ENCODE data around the gene FICD.
"Not testable (repeated sequence)": the region's sequence is repeated elsewhere in the genome, so short reads cannot be mapped to it uniquely, and the experiment has no call there.

FICD gene

DNA sequence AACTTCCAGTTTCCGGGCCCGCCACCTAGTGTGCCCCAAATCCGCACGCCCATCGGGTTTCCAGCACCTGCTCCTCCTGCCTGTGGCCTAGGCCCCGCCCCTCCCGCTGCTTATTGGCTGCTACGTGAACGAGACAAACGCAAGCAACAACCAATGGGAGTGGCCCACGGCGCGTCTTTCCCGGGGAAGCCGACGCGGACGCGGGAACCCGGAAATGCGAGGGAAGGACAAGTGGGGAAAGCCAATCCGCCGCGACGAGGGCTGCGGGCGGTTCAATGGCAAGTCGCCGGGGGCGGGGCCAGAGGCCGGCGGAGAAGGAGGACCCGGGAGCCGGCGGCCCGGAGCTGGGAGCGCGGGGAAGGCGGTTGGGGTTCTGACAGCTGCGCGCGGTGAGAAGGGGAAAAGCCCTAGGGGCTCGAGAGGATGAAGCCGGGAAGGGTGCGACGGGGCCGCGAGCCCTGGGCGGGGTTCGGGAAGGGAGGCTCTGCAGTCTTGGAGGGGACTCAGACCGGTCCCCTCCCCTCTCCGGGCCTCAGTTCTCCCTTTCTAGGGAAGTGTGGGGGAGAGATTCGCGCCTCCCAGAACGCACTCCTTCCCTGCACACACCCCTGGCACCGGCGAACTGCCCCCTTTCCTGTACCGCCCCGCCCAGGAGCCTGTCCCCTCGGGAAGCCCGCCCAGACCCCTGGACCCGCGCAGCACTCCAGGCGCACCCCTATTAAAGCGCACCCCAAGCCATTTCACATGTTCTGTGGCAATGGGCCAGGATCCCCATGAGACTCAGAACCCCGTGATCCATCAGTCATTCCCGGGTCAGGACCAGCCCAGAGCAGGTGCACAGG, at the start of gene FICD:
TSS of gene FICD (plus strand) at position 305 of the 842 bp plus-strand sequence. CDS start 1,696 bp downstream, outside the sequence.
- peak; percentile 88 for DNase-seq

DNA sequence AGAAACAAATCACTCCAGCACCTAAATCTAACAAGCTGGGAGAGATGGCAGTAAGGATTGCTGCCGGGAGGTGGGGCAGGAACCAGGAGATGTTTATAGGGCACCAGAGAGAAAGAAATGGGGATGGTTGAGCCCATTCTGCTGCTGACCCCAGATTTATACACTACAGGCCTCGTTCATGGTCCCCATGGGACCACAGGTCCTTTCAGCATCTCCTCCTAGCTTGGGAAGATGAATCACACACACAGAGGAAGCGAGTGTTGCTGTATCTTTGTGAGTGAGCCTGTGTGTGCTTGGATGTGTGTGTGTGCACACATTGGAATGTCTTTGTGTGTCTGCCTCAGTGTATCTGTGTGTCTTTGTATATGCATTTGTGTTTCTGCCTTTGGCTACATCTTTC, 49.7 kb upstream of the FICD start:
- DNase-seq = no peak

DNA sequence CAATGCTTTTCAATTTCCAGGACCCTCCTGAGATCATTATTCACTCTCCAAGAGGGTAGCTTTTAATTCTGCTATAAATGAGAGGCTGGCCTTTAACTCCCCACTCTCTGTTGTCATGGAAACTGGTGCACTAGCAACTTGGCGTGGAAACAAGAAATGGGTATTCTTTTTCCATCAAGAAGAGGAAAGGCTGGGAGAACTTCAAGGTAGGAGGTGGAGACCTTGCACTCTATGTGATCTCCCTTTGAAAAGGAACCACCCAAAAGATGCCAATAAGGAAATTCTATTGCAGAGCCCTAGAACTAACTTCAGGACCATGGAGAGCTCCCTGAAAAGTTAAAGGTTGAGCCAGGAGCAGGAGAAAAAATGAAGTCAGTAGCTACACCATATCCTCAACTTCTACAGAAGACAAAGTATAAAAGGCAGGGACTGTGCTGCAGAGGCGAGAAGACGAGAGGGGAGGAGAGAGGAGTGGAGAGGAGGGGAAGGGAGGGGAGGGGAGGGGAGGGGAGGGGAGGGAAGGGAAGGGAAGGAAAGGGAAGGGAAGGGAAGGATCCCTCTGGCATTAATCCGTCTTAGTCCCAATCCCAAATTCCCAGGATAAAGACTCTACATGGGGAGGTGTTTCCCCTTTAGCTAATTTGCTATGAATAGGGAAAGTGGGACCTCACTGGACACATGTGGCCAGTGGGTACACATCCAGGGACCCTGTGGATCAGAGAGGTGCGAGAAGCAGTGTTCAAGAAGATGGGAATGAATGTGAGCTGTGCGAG, 46.7 kb upstream of the FICD start:
- DNase-seq = no peak

DNA sequence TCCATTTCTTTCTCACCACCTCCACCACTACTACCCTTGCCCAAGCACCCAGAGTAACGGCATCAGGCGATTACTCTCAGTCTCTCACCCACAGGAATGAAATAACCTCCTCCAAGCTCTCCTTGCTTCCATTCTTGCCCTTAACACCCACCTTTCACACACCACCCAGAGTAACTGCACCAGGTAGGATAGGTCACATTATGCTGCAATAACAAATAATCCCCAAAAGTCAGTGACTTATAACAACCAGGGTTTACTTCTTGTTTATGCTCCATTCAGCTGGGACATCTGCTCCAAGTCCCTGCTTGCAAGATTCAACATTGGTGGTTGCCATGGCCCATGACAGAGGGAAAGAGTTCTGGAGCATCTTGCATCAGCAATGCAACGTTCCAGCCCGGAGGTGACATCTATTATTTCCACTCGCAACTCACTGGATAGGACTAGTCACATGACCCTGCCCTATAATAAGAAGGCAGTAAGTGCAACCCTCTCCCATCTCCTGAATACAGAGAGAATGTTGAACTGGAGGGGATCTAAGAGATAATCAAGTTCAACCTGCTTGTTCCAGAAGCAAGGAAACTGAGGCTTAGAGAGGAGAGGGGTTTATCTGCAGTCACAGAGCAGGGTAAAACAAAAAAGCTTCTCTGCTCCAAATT, 41.5 kb upstream of the FICD start:
- DNase-seq = no peak

DNA sequence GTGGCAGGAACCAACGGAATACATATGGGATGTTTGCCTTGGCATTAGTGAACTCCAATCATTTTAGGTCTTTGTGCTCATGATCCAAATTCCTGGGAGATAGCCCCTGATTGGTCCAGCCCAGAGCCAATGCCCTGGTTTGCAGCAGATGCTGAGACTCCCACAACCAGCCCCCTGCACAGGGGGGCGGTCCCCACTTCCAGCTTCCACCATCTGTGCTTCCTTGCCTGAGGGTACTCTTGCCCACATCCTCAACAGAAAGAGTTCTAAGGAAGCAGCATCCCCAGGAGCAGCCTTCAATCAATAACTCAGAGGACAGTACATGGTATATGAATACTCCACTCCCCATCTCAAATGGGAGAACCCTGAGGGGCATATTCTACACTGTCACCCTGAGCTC, 39.7 kb upstream of the FICD start:
- no peak for DNase-seq

DNA sequence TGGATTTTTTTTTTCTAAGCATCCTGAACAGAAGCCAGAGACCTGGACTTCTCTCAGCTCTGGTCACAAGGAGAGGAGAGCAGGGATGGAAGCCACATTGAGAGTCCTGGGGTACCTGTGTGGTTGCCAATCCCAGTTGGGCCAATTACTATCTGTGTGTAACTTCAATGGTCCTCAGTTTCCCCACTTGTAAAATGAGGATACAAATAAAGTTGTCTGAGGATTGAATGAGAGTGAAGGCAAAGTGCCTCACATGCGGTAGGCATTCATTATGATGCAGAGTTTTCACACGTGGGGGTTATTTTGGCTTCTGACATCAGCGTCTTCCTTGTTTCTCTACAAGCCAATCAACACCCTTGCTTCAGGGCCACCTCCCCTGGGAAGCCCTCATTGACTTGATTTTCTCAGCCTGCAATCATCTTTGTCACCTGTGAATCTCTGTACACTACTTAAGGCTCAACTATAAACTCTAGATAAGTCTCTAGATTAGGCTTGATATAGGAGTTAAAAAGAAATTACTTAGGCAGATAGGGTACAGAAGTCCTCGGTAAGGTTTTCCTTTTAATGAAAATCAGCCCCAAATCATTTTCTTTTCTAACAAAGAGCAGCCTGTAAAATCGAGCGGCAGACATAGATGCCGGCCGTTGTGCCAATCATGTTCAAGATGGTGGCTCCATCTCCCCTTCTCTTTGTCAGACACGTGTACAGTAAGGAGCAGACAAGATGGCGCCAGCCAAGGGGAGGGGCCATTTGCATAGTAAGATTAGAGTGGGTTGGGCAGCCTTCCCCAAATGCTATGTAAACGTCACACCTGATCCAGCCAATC, 37.8 kb upstream of the FICD start:
- no peak for DNase-seq

DNA sequence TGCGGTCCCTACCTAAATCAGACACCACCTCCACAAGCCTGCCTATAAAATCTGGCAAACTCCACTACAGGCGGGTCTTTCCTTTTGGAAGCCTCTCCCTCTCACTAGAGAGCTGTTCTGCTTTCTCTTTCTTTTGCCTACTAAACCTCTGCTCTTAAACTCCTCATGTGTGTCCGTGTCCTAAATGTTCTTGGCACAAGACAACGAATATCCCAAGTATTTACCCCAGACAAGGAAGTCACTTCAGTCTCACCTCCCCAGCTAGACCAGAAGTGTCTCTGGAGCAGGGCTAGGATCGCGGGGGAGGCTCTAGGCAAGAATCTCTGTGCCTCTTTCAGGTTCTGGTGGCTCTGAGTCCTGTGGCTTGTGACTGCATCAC, 37.2 kb upstream of the FICD start:
- no peak for DNase-seq

DNA sequence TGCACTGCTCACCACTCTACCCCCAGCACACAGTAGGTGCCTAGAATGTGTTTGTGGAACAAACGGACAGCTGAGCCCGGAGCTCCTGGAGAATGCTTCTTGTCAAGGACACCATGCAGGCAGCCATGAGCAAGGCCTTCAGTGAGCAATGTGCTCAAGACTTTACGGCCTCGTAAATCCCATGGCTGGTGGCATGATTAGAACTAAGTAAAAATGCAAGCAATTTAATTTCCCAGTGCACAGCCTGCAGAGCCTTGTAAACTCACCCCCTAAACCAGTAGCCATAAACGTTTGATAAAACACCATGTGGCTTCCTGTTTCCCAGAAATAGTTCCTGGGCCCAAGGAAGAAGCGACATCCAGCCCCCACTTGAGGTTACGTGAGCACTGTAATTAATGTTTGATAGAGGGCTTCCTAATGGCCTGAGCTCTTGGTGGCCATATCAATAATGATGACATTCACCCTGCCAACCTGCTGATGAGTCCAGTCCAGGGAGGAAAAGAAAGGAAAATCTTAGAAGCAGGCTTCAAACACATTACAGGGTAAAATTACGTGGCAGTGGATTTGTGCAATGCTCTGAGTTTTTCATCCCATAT, 36.4 kb upstream of the FICD start:
- no peak for DNase-seq

DNA sequence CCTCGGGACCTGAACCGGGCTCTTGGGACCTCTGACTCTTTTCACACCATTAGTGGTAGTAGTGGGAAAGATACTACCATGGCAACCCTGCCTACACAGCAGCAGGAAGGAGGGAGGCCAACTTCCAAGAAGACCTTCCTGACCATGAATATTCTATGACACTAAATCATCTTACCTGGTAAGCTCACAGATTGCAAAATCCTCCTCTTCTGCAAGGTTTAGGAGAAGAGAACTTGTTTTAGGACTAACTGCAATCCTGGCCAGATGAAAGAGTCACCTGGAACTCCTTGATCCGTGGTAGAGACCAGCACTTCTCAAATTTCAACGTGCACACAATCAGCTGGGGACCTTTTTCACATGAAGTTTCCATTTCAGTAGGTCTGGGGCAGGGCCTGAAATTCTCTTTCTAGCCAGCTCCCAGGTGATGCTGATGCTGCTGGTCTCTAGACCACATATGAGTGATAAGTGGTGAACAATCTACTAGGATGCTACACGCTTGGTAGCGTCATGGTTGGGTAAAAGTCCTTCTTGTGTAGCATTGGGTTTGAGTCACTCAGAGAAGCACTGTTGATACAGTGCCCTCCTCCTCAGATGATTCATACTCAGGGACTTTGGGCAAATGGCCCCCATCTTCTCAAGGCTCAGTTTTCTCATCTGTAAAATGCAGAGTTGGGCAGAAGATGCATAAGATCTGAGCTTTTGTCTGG, 35.6 kb upstream of the FICD start:
- DNase-seq = no peak

DNA sequence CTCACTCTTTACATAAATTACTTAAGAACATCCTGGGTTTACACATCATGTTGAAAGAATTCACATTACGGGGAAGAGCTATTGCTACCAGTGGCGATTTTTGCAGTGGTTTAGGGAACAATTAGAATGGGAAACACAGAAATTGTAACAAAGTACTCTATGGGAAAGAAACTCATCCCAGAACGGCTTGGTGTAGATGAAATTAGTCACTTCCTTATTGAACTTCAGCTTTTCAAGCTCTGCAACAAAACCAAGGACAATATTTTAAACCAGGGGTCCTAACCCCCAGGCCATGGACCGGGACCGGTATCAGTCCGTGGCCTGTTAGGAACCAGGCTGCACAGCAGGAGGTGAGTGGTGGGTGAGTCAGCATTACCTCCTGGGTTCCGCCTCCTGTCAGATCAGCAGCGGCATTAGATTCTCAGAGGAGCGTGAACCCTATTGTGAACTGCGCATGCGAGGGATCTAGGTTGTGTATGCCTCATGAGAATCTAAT, 32.3 kb upstream of the FICD start:
- DNase-seq = no peak

DNA sequence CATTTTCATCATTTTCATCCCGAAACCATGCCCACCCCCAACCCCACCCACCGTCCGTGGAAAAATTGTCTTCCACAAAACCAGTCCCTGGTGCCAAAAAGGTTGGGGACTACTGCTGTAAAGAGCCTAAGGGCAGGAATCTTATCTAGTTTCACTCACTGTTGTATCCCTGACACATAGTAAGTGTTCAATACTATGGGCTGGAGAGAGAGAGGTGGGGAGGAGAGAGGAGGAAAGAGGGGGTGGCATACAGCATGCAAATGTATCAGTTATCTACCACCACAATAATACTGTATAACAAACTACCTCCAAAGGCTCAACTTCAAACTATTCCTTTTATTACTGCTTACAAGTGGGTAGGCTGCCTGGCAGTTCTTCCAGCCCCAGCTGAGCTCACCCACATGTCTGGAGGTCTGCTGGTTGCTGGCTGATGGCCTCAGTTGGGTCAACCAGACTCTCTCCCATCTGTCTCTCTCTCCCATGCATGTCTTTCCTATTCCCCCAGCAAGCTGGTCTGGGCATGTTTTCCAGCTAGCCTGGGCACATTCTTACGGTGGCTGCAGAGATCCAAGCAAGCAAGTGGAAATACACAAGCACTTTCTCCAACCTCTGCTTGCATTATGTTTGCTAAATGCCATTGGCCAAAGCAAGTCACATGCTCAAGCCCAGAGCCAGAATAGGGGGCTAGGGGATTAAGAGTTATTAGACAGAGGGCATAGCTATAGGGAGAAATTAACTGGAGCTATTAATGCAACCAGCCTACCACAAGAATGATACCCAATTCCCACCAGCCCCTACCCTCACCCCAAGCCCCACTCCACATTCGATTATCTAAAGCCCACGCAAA, 31.6 kb upstream of the FICD start:
- no peak for DNase-seq

DNA sequence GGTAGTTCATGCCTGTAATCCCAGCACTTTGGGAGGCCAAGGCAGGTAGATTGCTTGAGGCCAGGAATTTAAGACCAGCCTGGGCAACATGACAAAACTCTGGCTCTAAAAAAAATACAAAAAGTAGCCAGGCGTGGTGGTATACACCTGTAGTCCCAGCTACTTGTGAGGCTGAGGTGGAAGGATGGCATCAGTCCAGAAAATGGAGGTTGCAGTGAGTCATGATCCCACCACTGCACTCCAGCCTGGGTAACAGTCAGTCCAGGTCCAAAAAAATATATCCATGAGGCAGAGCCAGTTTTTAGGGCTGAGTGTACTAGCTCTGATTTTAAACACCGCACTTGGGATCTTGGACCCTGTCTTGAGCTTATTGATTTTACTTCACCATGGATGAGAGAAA, 30.6 kb upstream of the FICD start:
- no peak for DNase-seq

DNA sequence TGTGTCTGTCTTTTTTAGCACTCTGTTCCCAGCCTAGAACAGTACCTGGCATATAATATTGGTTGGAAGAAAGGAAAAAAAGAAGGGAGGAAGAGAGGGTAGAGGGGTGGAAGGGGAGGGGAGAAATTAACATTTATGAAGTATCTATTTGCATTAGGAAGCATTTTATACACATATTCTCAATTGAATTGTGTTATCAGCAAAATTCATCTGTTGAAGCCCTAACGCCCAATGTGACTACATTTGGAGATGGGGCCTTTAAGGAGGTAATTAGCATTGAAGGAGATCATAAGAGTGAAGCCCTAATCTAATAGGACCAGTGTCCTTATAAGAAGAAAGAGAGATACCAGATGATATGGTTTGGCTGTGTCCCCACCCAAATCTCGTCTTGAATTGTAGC, 30.2 kb upstream of the FICD start:
- DNase-seq = no peak

DNA sequence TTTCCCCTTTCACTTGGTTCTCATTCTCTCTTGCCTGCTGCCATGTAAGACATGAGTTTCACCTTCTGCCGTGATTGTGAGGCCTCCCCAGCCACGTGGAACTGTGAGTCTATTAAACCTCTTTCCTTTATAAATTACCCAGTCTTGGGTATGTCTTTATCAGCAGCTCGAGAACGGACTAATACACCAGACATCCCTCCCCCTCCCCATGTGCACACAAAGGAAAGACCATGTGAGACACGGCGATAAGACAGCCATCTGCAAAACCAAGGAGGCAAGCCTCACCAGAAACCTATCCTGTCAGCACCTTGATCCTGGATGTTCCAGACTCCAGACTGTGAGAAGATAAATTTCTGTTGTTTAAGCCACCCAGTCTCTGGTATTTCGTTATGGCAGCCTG, 29.7 kb upstream of the FICD start:
- not testable (repeated sequence) for DNase-seq

DNA sequence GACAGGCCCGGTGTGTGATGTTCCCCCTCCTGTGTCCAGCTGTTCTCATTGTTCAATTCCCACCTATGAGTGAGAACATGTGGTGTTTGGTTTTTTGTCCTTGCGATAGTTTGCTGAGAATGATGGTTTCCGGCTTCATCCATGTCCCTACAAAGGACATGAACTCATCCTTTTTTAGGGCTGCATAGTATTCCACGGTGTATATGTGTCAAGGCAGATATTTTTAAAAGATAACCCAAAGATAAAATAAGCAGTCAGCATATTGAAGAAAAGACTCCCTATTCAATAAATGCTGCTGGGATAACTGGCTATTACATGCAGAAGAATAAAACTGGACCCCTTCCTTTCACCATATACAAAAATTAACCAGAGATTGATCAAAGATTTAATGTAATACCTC, 28.0 kb upstream of the FICD start:
- not testable (repeated sequence) for DNase-seq

DNA sequence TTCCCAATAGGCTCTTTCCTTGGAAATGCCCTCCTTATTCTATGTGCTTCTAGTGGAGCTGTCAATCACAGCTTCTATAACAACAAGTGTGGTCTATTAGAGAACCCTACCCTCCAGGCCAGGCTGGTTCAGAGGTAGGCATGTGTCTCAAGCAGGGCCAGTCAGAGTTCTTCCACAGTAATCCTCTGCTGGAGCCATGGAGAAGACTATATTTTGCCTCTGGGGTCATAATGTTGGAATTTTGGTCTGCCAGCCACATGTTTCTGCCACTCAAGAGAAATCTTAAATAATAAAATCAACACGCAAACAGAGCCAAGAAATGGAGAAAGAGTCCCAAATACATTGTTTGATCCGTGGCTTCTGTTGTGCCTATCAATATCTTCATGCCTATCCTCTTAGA, 23.8 kb upstream of the FICD start:
- DNase-seq = no peak

DNA sequence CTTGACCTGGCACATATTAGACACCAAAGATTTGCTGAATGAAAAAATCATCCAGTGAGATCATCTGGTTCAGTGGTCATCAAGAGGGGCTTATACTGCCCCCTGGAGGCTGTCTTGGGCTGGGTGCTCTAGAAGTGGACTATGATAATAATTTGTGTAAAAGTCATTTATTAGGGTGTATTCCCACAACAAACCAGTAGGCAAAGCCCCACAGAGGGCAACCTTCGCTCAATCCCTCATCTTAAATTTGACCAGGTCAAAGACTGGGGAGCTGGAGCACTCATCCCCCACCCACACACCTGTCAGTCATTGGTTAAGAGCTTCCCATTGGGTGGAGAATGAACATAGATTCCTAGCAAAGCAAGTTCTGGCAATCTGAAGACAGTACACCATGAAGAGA, 20.0 kb upstream of the FICD start:
- no peak for DNase-seq

DNA sequence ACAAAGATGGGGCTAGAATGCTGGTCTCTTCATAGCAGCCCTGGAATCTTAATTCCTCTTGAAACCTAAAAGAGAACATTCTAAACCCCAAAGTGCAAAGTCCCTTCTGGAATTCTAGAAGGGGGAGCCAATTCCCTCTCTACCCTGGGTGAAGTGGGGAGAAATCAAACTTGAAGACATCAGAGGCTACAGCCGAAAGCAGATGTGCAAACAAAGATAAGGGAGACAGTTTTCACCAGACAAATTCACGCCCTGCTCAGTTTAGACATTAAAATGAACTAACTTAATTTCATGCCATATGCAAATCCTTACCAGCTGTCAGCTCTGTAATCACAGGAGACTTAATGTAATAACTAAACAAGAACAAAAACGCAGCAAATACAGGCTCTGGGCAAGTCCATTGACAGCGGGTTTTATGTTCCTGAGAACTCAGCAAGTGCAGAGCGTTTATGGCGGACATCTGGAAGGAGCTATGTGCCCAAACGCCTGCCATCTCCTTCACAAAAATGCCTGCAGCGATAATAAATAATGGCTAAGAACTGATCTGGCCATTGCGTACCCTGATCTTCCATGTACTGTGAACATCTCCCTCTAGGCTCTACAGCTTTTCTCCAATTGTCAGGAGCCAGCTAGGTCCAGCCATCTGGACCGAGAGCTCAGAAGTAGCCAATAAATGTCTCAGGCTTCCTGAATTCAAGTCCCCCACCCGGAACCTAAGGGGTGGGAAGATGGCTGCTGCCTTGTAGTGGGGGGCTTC, 19.1 kb upstream of the FICD start:
- DNase-seq = no peak

DNA sequence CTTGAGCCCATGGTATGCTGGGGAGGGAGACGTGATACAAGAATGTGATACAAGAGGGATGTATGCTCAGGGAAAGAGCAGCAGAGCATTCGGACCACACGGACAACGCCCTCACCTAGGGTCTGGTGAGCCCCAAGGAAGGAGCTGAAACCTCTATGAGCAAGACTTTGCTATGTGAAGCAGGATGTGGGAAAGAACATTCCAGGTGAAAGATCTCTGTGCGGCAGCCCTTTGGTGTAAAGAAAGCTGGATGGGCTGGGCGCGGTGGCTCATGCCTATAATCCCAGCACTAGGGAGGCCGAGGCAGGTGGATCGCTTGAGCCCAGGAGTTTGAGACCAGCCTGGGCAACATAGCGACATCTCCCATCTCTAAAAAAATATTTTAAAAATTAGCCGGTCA, 16.9 kb upstream of the FICD start:
- DNase-seq = no peak

DNA sequence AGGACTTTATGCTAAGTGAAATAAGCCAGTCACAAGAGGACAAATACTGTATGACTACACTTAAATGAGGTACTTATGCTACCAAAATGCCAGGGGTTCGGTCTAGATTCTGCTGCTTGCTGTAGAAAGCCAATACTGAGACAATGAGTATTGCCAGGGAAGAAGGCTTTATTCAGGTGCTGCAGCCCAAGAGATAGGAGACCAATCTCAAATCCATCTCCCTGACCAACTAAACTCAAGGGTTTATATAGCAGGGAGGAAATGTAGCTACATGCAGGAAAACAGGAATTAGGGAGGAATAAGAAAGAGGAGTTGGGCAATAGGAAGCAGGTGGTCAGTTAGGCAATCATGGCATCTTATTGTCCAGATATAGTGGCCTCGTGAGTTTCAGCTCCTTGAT, 12.2 kb upstream of the FICD start:
- DNase-seq = no peak
